Gastrocnemius medialis (tissue), 4 donors: ENCODE data around the gene PTPN7. TPM values are rescaled to one million over a fixed set of nuclear protein-coding genes. Genes with fewer than 3 reads are reported as not detected.
"Not testable (repeated sequence)": the region's sequence is repeated elsewhere in the genome, so short reads cannot be mapped to it uniquely, and the experiment has no call there.

Experiments used
- ATAC-seq, 2 donors: fragments of 150-250 bp; one replicate each; pipeline ENCODE4 v1.9.1; 2016
- DNase-seq, 2 donors: peaks; one replicate each; pipeline ENCODE4 v3.0.0-alpha.2; 2019
- H3K27ac ChIP-seq, 4 donors: fragments of 200-600 bp; sonication (generic); 1 replicate in 1 of 4; 2 replicates in 3 of 4; pipeline ENCODE4 v1.5.1; 2016 to 2018; ENCODE audit warnings: mild to moderate bottlenecking in 2 of 4, moderate library complexity in 1 of 4
- H3K27me3 ChIP-seq, 3 donors: fragments of 200-600 bp; sonication (generic) in 2 of 3; 1 replicate in 1 of 3; 2 replicates in 2 of 3; pipeline versions ENCODE4 v1.5.1 to v1.6.0; 2016 to 2019; ENCODE audit warnings: mild to moderate bottlenecking in 1 of 3, moderate library complexity in 1 of 3
- H3K36me3 ChIP-seq, 2 donors: fragments of 200-600 bp; sonication (generic) in 1 of 2; one replicate each; pipeline ENCODE4 v1.5.1; 2017 to 2018
- H3K4me1 ChIP-seq, 2 donors: fragments of 200-600 bp; sonication (generic) in 1 of 2; one replicate each; pipeline ENCODE4 v1.5.1; 2016 to 2017; ENCODE audit warnings: mild to moderate bottlenecking in 2 of 2
- H3K4me3 ChIP-seq, 4 donors: fragments of 200-600 bp; sonication (generic) in 3 of 4; 1 replicate in 1 of 4; 2 replicates in 3 of 4; pipeline ENCODE4 v1.5.1; 2016 to 2019; ENCODE audit warnings: mild to moderate bottlenecking in 2 of 4
- H3K9me3 ChIP-seq, 3 donors: fragments of 200-600 bp; sonication (generic) in 2 of 3; 1 replicate in 1 of 3; 2 replicates in 2 of 3; pipeline ENCODE4 v1.5.1; 2016 to 2019
- CTCF ChIP-seq, 5 experiments: fragments of 450-650 bp in 3 of 5; fragments of 200-600 bp in 2 of 5; sonication (generic) in 2 of 5; IDR thresholded peaks in 4 of 5; conservative IDR thresholded peaks in 1 of 5; 1 replicate in 4 of 5; 2 replicates in 1 of 5; pipeline ENCODE4 v1.5.1; 2016 to 2019; ENCODE audit warnings: antibody characterized with exemption in 5 of 5, mild to moderate bottlenecking in 3 of 5, moderate library complexity in 3 of 5
- POLR2A ChIP-seq, 2 donors: fragments of 450-650 bp; IDR thresholded peaks; one replicate each; pipeline ENCODE4 v1.6.1; 2017; ENCODE audit warnings: antibody characterized with exemption in 2 of 2, mild to moderate bottlenecking in 2 of 2, moderate library complexity in 2 of 2
- in situ Hi-C, 4 donors: fragments of 200-750 bp; cut with MboI; loops; one replicate each; pipeline versions ENCODE4 v1.15.0 to v1.8.0; 2017; ENCODE audit warnings: low sequenced_read_pairs in 4 of 4
- intact Hi-C: fragments of 100-400 bp; cut with DNase I; formaldehyde crosslinking; loops from one replicate; pipeline ENCODE4 v1.15.1; 2023; ENCODE audit warnings: low total_unique reads
- total RNA-seq, 4 donors: library from RNA; depleted of rRNA; stranded (reverse); fragments of >200 nt; gene quantifications; one replicate each; pipeline versions ENCODE4 v1.1.0 to v1.2.3, GENCODE V29; 2016

The PTPN7 gene
- total RNA-seq, 4 donors from 2014 or later: 0.19 to 0.76 (median 0.49) TPM

- peaks cover 25 to 31% of the 10 kb centered on the region in 2 donors for H3K4me1 ChIP-seq
- in situ Hi-C loops: loop anchor here in 3 of 4 donors (25.0 kb wide), 1 partner anchor 257 kb away; the partner anchor contains the start of gene SHISA4 (in 3 of the 3)
- DNase-seq: peak in 1 of 2 donors; percentile 35
Observed at GRCh38 chr1:202143768-202144401, 16.5 kb downstream of the PTPN7 start.

GRCh38 chr1:202143011-202143767 lies 17.2 kb downstream of the PTPN7 start:
- in situ Hi-C loops (loop anchor here in 3 of 4 donors (25.0 kb wide), 1 partner anchor 256 kb away; the partner anchor contains the start of gene SHISA4 (in 3 of the 3)), intact Hi-C loops (no loop called here)
- Histone ChIP-seq H3K36me3 (peaks cover 0 to 5% of the 10 kb centered on the region in 2 donors), H3K9me3 (no peaks in the 10 kb centered on the region), H3K4me3 (peak overlapping the region; percentile 65 to 97 (median 86)), H3K27ac (peak overlapping the region; percentile 81 to 92 (median 87)), H3K27me3 (no peaks in the 10 kb centered on the region), H3K4me1 (peaks cover 25 to 31% of the 10 kb centered on the region in 2 donors)
- TF ChIP-seq CTCF (IDR thresholded peaks at IDR 0.05 in 4 of 5, conservative IDR thresholded peaks at IDR 0.05 in 1 of 5) (no peak), POLR2A (IDR thresholded peaks at IDR 0.05) (no peak)
- ATAC-seq (peak; percentile 34 to 35), DNase-seq (peak in 1 of 2 donors; percentile 47)

More at GRCh38 chr1:202143768-202144401, 16.5 kb downstream of the PTPN7 start:
- no peaks in the 10 kb centered on the region for H3K36me3 ChIP-seq
- intact Hi-C loops: no loop called here
- peak overlapping the region; percentile 65 to 97 (median 86) for H3K4me3 ChIP-seq
- peak; percentile 73 to 74 for ATAC-seq
- no peaks in the 10 kb centered on the region for H3K27me3 ChIP-seq
- TF ChIP-seq POLR2A (IDR thresholded peaks at IDR 0.05): no peak
- no peaks in the 10 kb centered on the region for H3K9me3 ChIP-seq
- H3K27ac ChIP-seq: peak overlapping the region; percentile 81 to 92 (median 87)

GRCh38 chr1:202141468-202141867 lies 18.9 kb downstream of the PTPN7 start:
- H3K36me3 ChIP-seq: peaks cover 0 to 21% of the 10 kb centered on the region in 2 donors
- H3K4me3 ChIP-seq, intact Hi-C loops, H3K9me3 ChIP-seq, H3K27ac ChIP-seq, DNase-seq, H3K27me3 ChIP-seq, ATAC-seq: not testable (repeated sequence)
- in situ Hi-C loops: loop anchor here in 3 of 4 donors (25.0 kb wide), 1 partner anchor 254 kb away; the partner anchor contains the start of gene SHISA4 (in 3 of the 3)
- H3K4me1 ChIP-seq: peaks cover 25 to 31% of the 10 kb centered on the region in 2 donors

GRCh38 chr1:202140833-202141232 lies 19.6 kb downstream of the PTPN7 start:
- Histone ChIP-seq H3K36me3 (peaks cover 0 to 26% of the 10 kb centered on the region in 2 donors), H3K27ac (no peak overlapping the region), H3K4me3 (no peak overlapping the region), H3K4me1 (peaks cover 25 to 31% of the 10 kb centered on the region in 2 donors), H3K27me3 (no peaks in the 10 kb centered on the region), H3K9me3 (no peaks in the 10 kb centered on the region)
- DNase-seq (no peak), ATAC-seq (no peak)
- in situ Hi-C loops (loop anchor here in 3 of 4 donors (25.0 kb wide), 1 partner anchor 254 kb away; the partner anchor contains the start of gene SHISA4 (in 3 of the 3)), intact Hi-C loops (no loop called here)
- TF ChIP-seq POLR2A (IDR thresholded peaks at IDR 0.05): no peak
- TF ChIP-seq CTCF (IDR thresholded peaks at IDR 0.05 in 4 of 5, conservative IDR thresholded peaks at IDR 0.05 in 1 of 5): no peak

- peak in 1 of 2 donors; percentile 40 for DNase-seq
- intact Hi-C loops: loop anchor here (1.0 to 10.0 kb wide), 2 partner anchors 126 to 250 kb away; partner anchors contain the start of gene SHISA4
- Histone ChIP-seq H3K27me3 (no peaks in the 10 kb centered on the region), H3K36me3 (peaks cover 0 to 54% of the 10 kb centered on the region in 2 donors), H3K27ac (no peak overlapping the region), H3K4me1 (peaks cover 5 to 14% of the 10 kb centered on the region in 2 donors), H3K4me3 (no peak overlapping the region), H3K9me3 (no peaks in the 10 kb centered on the region)
- TF ChIP-seq CTCF (IDR thresholded peaks at IDR 0.05 in 4 of 5, conservative IDR thresholded peaks at IDR 0.05 in 1 of 5) (peak; percentile 49 to 93 (median 74)), POLR2A (IDR thresholded peaks at IDR 0.05) (no peak)
- in situ Hi-C loops: loop anchor here in 3 of 4 donors (25.0 kb wide), 1 partner anchor 248 kb away; the partner anchor contains the start of gene SHISA4 (in 3 of the 3)
- peak; percentile 74 to 78 for ATAC-seq
Observed at GRCh38 chr1:202135221-202135721, 25.1 kb downstream of the PTPN7 start.
